ENCODE measurements around the gene ZNF8. TPM values are rescaled to one million over a fixed set of nuclear protein-coding genes. Genes with fewer than 3 reads are reported as not detected.
"Not testable (repeated sequence)": the region's sequence is repeated elsewhere in the genome, so short reads cannot be mapped to it uniquely, and the experiment has no call there.

Gene ZNF8
- total RNA-seq, 1 donor from 2014 or later = 2.4 TPM

GRCh38 chr19:58310685-58311084 is 31.9 kb downstream of the ZNF8 start:
- TF ChIP-seq CTCF (IDR thresholded peaks at IDR 0.05; ENCODE audit: insufficient read depth, low read length, severe bottlenecking) = peak; percentile 5
- peaks cover 15% of the 10 kb centered on the region for H3K36me3 ChIP-seq (ENCODE audit: control insufficient read depth, insufficient read depth, low read length)
- FAIRE-seq; H3K4me3 ChIP-seq (ENCODE audit: low read depth, low read length); DNase-seq (ENCODE audit: low read depth); H3K27me3 ChIP-seq (ENCODE audit: control insufficient read depth, insufficient read depth, low read length): not testable (repeated sequence)

GRCh38 chr19:58311345-58311865 is 32.6 kb downstream of the ZNF8 start:
- peak; percentile 13 for FAIRE-seq
- TF ChIP-seq CTCF (IDR thresholded peaks at IDR 0.05; ENCODE audit: insufficient read depth, low read length, severe bottlenecking) = no peak
- Histone ChIP-seq H3K36me3 (ENCODE audit: control insufficient read depth, insufficient read depth, low read length) (peaks cover 18% of the 10 kb centered on the region), H3K4me3 (ENCODE audit: low read depth, low read length) (no peak overlapping the region), H3K27me3 (ENCODE audit: control insufficient read depth, insufficient read depth, low read length) (no peaks in the 10 kb centered on the region)
- no peak for DNase-seq (ENCODE audit: low read depth)

GRCh38 chr19:58315580-58315979 is 36.8 kb downstream of the ZNF8 start:
- no peak for FAIRE-seq
- no peaks in the 10 kb centered on the region for H3K27me3 ChIP-seq (ENCODE audit: control insufficient read depth, insufficient read depth, low read length)
- no peak for DNase-seq (ENCODE audit: low read depth)
- TF ChIP-seq CTCF (IDR thresholded peaks at IDR 0.05; ENCODE audit: insufficient read depth, low read length, severe bottlenecking) = no peak
- no peak overlapping the region for H3K4me3 ChIP-seq (ENCODE audit: low read depth, low read length)
- peaks cover 18% of the 10 kb centered on the region for H3K36me3 ChIP-seq (ENCODE audit: control insufficient read depth, insufficient read depth, low read length)

GRCh38 chr19:58317476-58318072 is 38.8 kb downstream of the ZNF8 start:
- no peak for FAIRE-seq
- Histone ChIP-seq H3K4me3 (ENCODE audit: low read depth, low read length) (no peak overlapping the region), H3K27me3 (ENCODE audit: control insufficient read depth, insufficient read depth, low read length) (no peaks in the 10 kb centered on the region), H3K36me3 (ENCODE audit: control insufficient read depth, insufficient read depth, low read length) (peaks cover 12% of the 10 kb centered on the region)
- no peak for TF ChIP-seq CTCF (IDR thresholded peaks at IDR 0.05; ENCODE audit: insufficient read depth, low read length, severe bottlenecking)
- DNase-seq (ENCODE audit: low read depth) = peak; percentile 29

- H3K27me3 ChIP-seq (ENCODE audit: control insufficient read depth, insufficient read depth, low read length) = no peaks in the 10 kb centered on the region
- no peak for TF ChIP-seq CTCF (IDR thresholded peaks at IDR 0.05; ENCODE audit: insufficient read depth, low read length, severe bottlenecking)
- H3K36me3 ChIP-seq (ENCODE audit: control insufficient read depth, insufficient read depth, low read length) = peaks cover 12% of the 10 kb centered on the region
- FAIRE-seq = no peak
- no peak for DNase-seq (ENCODE audit: low read depth)
- no peak overlapping the region for H3K4me3 ChIP-seq (ENCODE audit: low read depth, low read length)
These were observed 39.5 kb downstream of the ZNF8 start for GRCh38 chr19:58318297-58318696.

- H3K4me3 ChIP-seq (ENCODE audit: low read depth, low read length) = no peak overlapping the region
- FAIRE-seq = peak; percentile 100
- H3K36me3 ChIP-seq (ENCODE audit: control insufficient read depth, insufficient read depth, low read length) = peaks cover 9% of the 10 kb centered on the region
- peak; percentile 65 for DNase-seq (ENCODE audit: low read depth)
- H3K27me3 ChIP-seq (ENCODE audit: control insufficient read depth, insufficient read depth, low read length) = no peaks in the 10 kb centered on the region
- no peak for TF ChIP-seq CTCF (IDR thresholded peaks at IDR 0.05; ENCODE audit: insufficient read depth, low read length, severe bottlenecking)
These were observed 40.5 kb downstream of the ZNF8 start for GRCh38 chr19:58319241-58319640.

Data from bronchial epithelial cell (primary cell).